ENCODE measurements around the gene TRPV2.

GRCh38 chr17:16483021-16483645, 67.8 kb downstream of the TRPV2 start:
- TF ChIP-seq GATA2 (IDR thresholded peaks at IDR 0.05; ENCODE audit: low read depth, low read length) (no peak), GATA3 (IDR thresholded peaks at IDR 0.05; ENCODE audit: low read depth, low read length) (no peak)
